Ishikawa (cell line): ENCODE results near the gene SVEP1.

Experiments used
- CEBPB ChIP-seq: IDR thresholded peaks from 2 replicates; pipeline ENCODE4 v1.6.1; 2012
- FOXM1 ChIP-seq: IDR thresholded peaks from 2 replicates; pipeline ENCODE4 v1.6.1; 2012; ENCODE audit warnings: low read depth, borderline replicate concordance
- TF ChIP-seq, protein P1 (sequence below): IDR thresholded peaks from 2 replicates; pipeline ENCODE4 v1.6.1; 2012

DNA sequence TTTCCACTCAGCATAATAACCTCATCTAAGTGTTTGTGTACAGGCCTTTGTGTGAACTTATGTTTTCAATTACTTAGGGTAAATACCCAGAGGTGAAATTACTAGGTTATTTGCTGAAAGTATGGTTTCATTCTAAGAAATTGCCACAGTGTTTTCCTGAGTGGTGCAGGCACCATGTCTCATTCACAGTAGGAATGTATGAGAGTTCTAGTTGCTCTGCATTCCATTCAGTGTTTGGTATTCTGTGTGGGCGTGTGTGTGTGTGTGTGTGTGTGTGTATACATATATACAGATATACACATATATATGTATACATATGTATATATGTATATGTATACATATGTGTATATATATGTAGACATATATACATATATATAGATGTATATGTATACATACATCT is 8.8 kb upstream of the SVEP1 start:
- TF ChIP-seq FOXM1: no peak
- no peak for TF ChIP-seq CEBPB
- TF ChIP-seq, protein P1, sequence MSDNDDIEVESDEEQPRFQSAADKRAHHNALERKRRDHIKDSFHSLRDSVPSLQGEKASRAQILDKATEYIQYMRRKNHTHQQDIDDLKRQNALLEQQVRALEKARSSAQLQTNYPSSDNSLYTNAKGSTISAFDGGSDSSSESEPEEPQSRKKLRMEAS: no peak
